Testis (tissue), 3 donors: ENCODE data around the gene AMBRA1. TPM values are rescaled to one million over a fixed set of nuclear protein-coding genes. Genes with fewer than 3 reads are reported as not detected.

Experiments
- DNase-seq: peaks from one replicate; pipeline ENCODE4 v3.0.0-alpha.2; 2019
- H3K27ac ChIP-seq, 2 donors: fragments of 200-600 bp; sonication (generic); one replicate each; pipeline ENCODE4 v1.5.1; 2019
- H3K27me3 ChIP-seq: fragments of 200-600 bp; sonication (generic); one replicate; pipeline ENCODE4 v1.5.1; 2019
- H3K36me3 ChIP-seq: fragments of 200-600 bp; sonication (generic); one replicate; pipeline ENCODE4 v1.5.1; 2017; ENCODE audit warnings: low read depth; ENCODE audit errors: missing control alignments
- H3K4me1 ChIP-seq: fragments of 200-600 bp; sonication (generic); one replicate; pipeline ENCODE4 v1.5.1; 2019
- H3K4me3 ChIP-seq, 2 donors: fragments of 200-600 bp; sonication (generic); one replicate each; pipeline ENCODE4 v1.5.1; 2017 to 2019
- H3K9me3 ChIP-seq: fragments of 200-600 bp; sonication (generic); one replicate; pipeline ENCODE4 v1.5.1; 2017
- POLR2A ChIP-seq: fragments of 450-650 bp; IDR thresholded peaks from one replicate; pipeline ENCODE4 v1.6.1; 2017; ENCODE audit warnings: antibody characterized with exemption, mild to moderate bottlenecking, moderate library complexity
- WGBS, 2 donors: methylation state at CpG; one replicate each; pipeline ENCODE4 v1.1.5; 2018; 5-methylcytosine and 5-hydroxymethylcytosine counted together
- intact Hi-C: fragments of 100-400 bp; cut with DNase I; formaldehyde crosslinking; loops from one replicate; pipeline ENCODE4 v1.15.1; 2023; ENCODE audit warnings: low total_unique reads
- polyA plus RNA-seq: library from polyadenylated mRNA; stranded (reverse); fragments of 350-450 nt; fragmentation: Illumina TruSeq; extraction: RNeasy Lipid Tissue Mini Kit (QIAGEN cat#74804); gene quantifications from one replicate; pipeline ENCODE4 v1.2.3, GENCODE V29; 2014; ENCODE audit warnings: low read depth, low replicate concordance; ENCODE audit not compliant: insufficient read depth
- total RNA-seq, 2 donors: library from RNA; depleted of rRNA; stranded (reverse); fragments of >200 nt; gene quantifications; one replicate each; pipeline ENCODE4 v1.2.3, GENCODE V29; 2016
- TF ChIP-seq, protein P1 (sequence below), 3 experiments: fragments of 450-650 bp in 2 of 3; fragments of 200-600 bp in 1 of 3; sonication (generic) in 1 of 3; IDR thresholded peaks; one replicate each; pipeline ENCODE4 v1.5.1; 2016 to 2019; ENCODE audit warnings: antibody characterized with exemption in 3 of 3, mild to moderate bottlenecking in 2 of 3, moderate library complexity in 1 of 3

The AMBRA1 gene
- total and polyA plus RNA-seq, 3 donors from 2014 or later: 28.0 to 68.3 (median 55.6) TPM

DNA sequence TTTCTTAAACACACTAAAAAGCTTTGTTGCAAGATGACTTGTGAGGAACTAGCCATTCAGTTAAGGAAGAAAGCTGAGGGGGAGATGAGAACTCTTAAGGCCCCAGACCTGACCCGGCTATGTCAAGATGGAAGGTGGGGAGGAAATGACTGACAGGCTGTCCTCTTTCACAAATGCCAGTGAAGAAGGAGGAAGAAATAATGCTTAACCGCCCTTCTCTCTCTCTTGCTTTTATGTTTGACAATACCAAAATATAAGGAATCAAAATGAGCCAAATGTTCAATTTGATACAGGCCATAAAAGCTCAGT, 87.4 kb downstream of the AMBRA1 start:
- Histone ChIP-seq H3K27me3 (no peaks in the 10 kb centered on the region), H3K4me3 (no peak overlapping the region), H3K36me3 (no peaks in the 10 kb centered on the region), H3K9me3 (no peaks in the 10 kb centered on the region), H3K27ac (no peak overlapping the region), H3K4me1 (peaks cover 4% of the 10 kb centered on the region)
- no peak for DNase-seq
- TF ChIP-seq, protein P1, sequence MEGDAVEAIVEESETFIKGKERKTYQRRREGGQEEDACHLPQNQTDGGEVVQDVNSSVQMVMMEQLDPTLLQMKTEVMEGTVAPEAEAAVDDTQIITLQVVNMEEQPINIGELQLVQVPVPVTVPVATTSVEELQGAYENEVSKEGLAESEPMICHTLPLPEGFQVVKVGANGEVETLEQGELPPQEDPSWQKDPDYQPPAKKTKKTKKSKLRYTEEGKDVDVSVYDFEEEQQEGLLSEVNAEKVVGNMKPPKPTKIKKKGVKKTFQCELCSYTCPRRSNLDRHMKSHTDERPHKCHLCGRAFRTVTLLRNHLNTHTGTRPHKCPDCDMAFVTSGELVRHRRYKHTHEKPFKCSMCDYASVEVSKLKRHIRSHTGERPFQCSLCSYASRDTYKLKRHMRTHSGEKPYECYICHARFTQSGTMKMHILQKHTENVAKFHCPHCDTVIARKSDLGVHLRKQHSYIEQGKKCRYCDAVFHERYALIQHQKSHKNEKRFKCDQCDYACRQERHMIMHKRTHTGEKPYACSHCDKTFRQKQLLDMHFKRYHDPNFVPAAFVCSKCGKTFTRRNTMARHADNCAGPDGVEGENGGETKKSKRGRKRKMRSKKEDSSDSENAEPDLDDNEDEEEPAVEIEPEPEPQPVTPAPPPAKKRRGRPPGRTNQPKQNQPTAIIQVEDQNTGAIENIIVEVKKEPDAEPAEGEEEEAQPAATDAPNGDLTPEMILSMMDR (IDR thresholded peaks at IDR 0.05): no peak
- TF ChIP-seq POLR2A: no peak
- WGBS, 2 donors: 80 to 89% methylated on average over 2 of the region's 2 CpGs
- intact Hi-C loops: no loop called here

DNA sequence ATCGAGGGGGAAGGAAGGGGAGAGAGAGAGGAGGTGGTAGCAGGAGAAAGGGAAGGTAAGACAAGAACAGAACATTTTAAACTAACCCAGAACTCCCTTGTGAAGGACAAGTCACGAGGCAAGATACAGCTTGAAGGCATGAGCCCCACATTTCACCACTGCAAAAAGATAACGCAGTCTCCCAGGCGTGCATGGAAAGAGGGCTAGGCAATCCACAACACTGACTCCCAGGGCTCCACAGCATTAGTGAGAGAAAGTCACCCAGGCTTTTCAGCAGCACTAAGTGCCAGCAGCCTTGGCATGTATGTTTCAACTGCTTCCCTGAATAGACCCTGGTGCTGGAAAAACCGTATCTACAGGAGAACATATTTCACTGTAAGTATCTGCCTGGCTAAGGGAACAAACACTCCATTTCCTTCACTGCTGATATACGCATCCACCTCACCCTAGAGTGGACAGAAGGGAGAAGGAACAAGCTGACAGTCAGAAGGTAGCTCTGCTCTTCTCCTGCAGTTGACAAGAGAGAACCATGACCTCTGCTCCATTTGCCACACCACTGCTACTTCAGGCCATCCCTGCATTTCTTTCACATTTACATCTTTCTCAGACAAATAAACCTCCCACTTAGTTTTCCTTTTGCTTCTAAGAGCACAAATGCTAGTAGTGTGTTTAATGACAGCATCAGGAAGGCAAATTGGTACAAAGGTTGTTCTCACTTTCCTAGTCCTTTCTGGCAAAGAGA, 87.9 kb downstream of the AMBRA1 start:
- Histone ChIP-seq H3K4me3 (no peak overlapping the region), H3K27me3 (no peaks in the 10 kb centered on the region), H3K36me3 (no peaks in the 10 kb centered on the region), H3K9me3 (no peaks in the 10 kb centered on the region), H3K4me1 (peaks cover 4% of the 10 kb centered on the region), H3K27ac (no peak overlapping the region)
- no peak for TF ChIP-seq POLR2A
- TF ChIP-seq, protein P1 (IDR thresholded peaks at IDR 0.05): no peak
- intact Hi-C loops: no loop called here
- no peak for DNase-seq
- WGBS, 2 donors: 75 to 76% methylated on average over 6 of the region's 6 CpGs

DNA sequence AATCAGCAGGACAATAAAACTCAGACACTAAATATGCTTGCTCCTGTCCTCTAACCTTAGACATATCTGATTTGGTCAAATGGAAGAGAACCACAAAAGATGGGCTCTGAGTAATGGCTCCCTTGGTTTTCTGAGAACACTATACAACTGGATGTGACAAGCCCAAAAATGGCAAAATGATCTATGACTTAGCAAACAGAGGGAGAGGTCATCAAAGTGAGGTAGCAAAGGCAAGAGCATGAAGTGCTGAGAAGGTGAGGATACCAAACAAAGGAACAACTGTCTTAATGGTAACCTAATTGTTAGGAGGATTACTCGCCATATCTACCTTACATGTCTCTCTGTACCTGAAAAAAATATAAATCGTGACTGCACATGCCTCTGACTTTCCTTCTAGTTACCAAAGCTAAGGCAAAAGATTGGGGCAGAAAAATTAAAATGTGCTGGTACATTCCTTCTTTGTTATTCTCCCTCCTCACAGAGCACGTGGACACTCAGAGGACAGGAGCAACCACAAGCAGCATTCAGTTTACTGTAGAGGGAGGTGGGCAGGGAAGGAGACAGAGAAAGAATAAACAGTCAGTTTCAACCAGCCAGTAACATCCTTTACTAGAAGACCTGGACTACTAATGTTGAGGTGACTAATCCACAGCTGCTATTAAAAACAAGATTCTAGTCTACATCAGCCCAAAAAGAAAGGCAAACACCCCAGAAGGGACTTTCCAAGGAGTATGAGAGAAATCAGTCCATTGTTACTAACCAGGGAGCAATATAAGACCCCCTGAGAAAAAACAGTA, 88.8 kb downstream of the AMBRA1 start:
- no peak overlapping the region for H3K27ac ChIP-seq
- H3K4me1 ChIP-seq: peaks cover 4% of the 10 kb centered on the region
- DNase-seq: no peak
- H3K36me3 ChIP-seq: no peaks in the 10 kb centered on the region
- H3K9me3 ChIP-seq: no peaks in the 10 kb centered on the region
- TF ChIP-seq, protein P1 (IDR thresholded peaks at IDR 0.05): no peak
- TF ChIP-seq POLR2A: no peak
- intact Hi-C loops: no loop called here
- no peak overlapping the region for H3K4me3 ChIP-seq
- no peaks in the 10 kb centered on the region for H3K27me3 ChIP-seq
- WGBS, 2 donors: 83 to 87% methylated on average over 3 of the region's 3 CpGs

DNA sequence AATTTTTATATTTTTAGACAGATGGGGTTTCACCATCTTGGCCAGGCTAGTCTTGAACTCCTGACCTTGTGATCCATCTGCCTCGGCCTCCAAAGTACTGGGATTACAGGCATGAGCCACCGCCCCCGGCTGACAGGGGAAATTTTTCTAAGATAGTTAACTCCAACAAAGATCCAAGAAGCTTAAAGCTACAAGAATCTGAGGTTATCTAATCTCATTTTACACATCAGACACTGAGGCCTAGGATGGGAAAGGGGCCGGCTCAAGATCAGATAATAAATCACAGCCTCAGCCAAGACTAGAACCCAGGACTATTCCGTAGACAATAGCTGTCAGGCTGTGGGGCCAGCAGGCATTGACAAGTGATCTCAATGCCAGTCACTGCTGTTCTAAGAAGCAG, 94.0 kb downstream of the AMBRA1 start:
- no peaks in the 10 kb centered on the region for H3K36me3 ChIP-seq
- no peaks in the 10 kb centered on the region for H3K27me3 ChIP-seq
- WGBS, 2 donors: 81 to 84% methylated on average over 5 of the region's 5 CpGs
- no peak overlapping the region for H3K27ac ChIP-seq
- intact Hi-C loops: no loop called here
- no peak for TF ChIP-seq POLR2A
- TF ChIP-seq, protein P1 (IDR thresholded peaks at IDR 0.05): no peak
- H3K4me3 ChIP-seq: no peak overlapping the region
- peaks cover 6% of the 10 kb centered on the region for H3K4me1 ChIP-seq
- no peak for DNase-seq
- no peaks in the 10 kb centered on the region for H3K9me3 ChIP-seq
